Duodenal mucosa (tissue), 2 donors: Measurements from ENCODE around the gene TNRC18.
"Not testable (repeated sequence)": the region's sequence is repeated elsewhere in the genome, so short reads cannot be mapped to it uniquely, and the experiment has no call there.

ENCODE experiments used
- H3K27ac ChIP-seq: one replicate; pipeline ENCODE4 v1.7.0; 2013; ENCODE audit warnings: low read depth, low read length
- H3K27me3 ChIP-seq, 2 donors: one replicate each; pipeline ENCODE4 v1.7.0; 2013; ENCODE audit warnings: low read length in 2 of 2, control low read depth in 1 of 2; ENCODE audit not compliant: insufficient read depth in 2 of 2, control insufficient read depth in 1 of 2
- H3K36me3 ChIP-seq, 2 donors: one replicate each; pipeline ENCODE4 v1.7.0; 2013; ENCODE audit warnings: low read length in 2 of 2, control low read depth in 1 of 2; ENCODE audit not compliant: insufficient read depth in 2 of 2, control insufficient read depth in 1 of 2
- H3K4me1 ChIP-seq, 2 donors: one replicate each; pipeline ENCODE4 v1.7.0; 2013; ENCODE audit warnings: low read length in 2 of 2, control low read depth in 1 of 2; ENCODE audit not compliant: insufficient read depth in 2 of 2, control insufficient read depth in 1 of 2
- H3K4me3 ChIP-seq, 2 donors: one replicate each; pipeline ENCODE4 v1.7.0; 2013; ENCODE audit warnings: low read length in 2 of 2, low read depth in 1 of 2
- H3K9ac ChIP-seq, 2 donors: one replicate each; pipeline ENCODE4 v1.7.0; 2013; ENCODE audit warnings: low read length in 2 of 2, low read depth in 1 of 2
- H3K9me3 ChIP-seq, 2 donors: one replicate each; pipeline ENCODE4 v1.7.0; 2013; ENCODE audit warnings: low read length in 2 of 2, control low read depth in 1 of 2; ENCODE audit not compliant: control insufficient read depth in 1 of 2

The TNRC18 gene

DNA sequence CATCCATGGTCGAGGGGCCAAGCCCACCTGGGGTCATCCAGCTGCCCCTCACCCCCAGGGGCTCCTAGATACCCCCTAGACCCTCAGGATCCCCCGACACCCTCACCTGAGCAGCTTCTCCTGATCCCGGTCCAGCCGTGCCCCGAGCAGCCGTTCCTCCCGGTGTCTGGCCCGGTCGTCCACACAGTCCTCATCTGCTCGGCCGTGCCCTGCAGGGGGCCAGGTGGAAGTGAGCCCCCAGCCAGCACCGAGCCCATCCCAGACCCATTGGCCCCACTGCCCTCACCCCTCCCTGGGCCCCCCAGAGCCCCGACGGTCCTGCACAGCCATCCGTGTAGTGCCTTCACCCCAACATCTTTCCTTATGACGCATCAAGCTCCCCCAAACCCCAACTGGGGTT lies 45.8 kb downstream of the TNRC18 start:
- no peaks in the 10 kb centered on the region for H3K27me3 ChIP-seq
- peaks cover 20 to 46% of the 10 kb centered on the region in 2 donors for H3K36me3 ChIP-seq
- H3K9ac ChIP-seq, result no peak overlapping the region
- H3K4me3 ChIP-seq, result no peak overlapping the region
- H3K27ac ChIP-seq, result no peak overlapping the region
- peaks cover 8 to 11% of the 10 kb centered on the region in 2 donors for H3K4me1 ChIP-seq
- H3K9me3 ChIP-seq, result no peaks in the 10 kb centered on the region

DNA sequence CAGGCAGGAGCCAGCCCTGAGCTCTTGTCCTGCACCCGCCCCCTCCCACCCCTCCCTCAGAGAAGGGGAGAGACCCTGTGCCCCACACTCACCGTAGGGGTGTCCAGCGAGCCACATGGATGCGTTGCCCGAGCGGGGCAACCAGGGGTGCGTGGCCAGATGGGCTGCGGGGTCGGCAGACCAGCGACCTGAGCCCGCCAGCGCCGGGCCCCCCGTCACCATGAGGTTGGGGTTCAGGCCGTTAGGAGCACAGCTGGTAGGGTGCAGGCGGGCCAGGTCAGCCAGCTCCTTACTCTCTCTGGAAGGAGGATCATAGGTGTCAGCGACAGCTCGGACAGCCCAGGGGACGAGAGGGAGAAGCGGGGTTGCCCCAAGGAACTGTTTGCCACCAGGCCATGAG lies 46.4 kb downstream of the TNRC18 start:
- no peak overlapping the region for H3K27ac ChIP-seq
- no peak overlapping the region for H3K4me3 ChIP-seq
- no peak overlapping the region for H3K9ac ChIP-seq
- peaks cover 7 to 8% of the 10 kb centered on the region in 2 donors for H3K4me1 ChIP-seq
- no peaks in the 10 kb centered on the region for H3K27me3 ChIP-seq
- H3K9me3 ChIP-seq, result no peaks in the 10 kb centered on the region
- peaks cover 20 to 50% of the 10 kb centered on the region in 2 donors for H3K36me3 ChIP-seq

- no peaks in the 10 kb centered on the region for H3K27me3 ChIP-seq
- H3K4me3 ChIP-seq, result no peak overlapping the region
- H3K36me3 ChIP-seq, result peaks cover 24 to 60% of the 10 kb centered on the region in 2 donors
- no peaks in the 10 kb centered on the region for H3K9me3 ChIP-seq
- no peaks in the 10 kb centered on the region for H3K4me1 ChIP-seq
- H3K27ac ChIP-seq, result no peak overlapping the region
- H3K9ac ChIP-seq, result no peak overlapping the region
These were observed 47.7 kb downstream of the TNRC18 start for GRCh38 chr7:5375925-5376324.

GRCh38 chr7:5374464-5374863 lies 49.2 kb downstream of the TNRC18 start:
- H3K36me3 ChIP-seq, result peaks cover 25 to 73% of the 10 kb centered on the region in 2 donors
- H3K9me3 ChIP-seq, result no peaks in the 10 kb centered on the region
- H3K4me3 ChIP-seq, result no peak overlapping the region
- H3K9ac ChIP-seq, result no peak overlapping the region
- no peak overlapping the region for H3K27ac ChIP-seq
- no peaks in the 10 kb centered on the region for H3K27me3 ChIP-seq
- no peaks in the 10 kb centered on the region for H3K4me1 ChIP-seq

- Histone ChIP-seq H3K4me3 (no peak overlapping the region), H3K27me3 (no peaks in the 10 kb centered on the region), H3K4me1 (no peaks in the 10 kb centered on the region), H3K9me3 (no peaks in the 10 kb centered on the region), H3K9ac (no peak overlapping the region), H3K27ac (no peak overlapping the region), H3K36me3 (peaks cover 28 to 81% of the 10 kb centered on the region in 2 donors)
These were observed 50.3 kb downstream of the TNRC18 start for GRCh38 chr7:5373300-5373699.

DNA sequence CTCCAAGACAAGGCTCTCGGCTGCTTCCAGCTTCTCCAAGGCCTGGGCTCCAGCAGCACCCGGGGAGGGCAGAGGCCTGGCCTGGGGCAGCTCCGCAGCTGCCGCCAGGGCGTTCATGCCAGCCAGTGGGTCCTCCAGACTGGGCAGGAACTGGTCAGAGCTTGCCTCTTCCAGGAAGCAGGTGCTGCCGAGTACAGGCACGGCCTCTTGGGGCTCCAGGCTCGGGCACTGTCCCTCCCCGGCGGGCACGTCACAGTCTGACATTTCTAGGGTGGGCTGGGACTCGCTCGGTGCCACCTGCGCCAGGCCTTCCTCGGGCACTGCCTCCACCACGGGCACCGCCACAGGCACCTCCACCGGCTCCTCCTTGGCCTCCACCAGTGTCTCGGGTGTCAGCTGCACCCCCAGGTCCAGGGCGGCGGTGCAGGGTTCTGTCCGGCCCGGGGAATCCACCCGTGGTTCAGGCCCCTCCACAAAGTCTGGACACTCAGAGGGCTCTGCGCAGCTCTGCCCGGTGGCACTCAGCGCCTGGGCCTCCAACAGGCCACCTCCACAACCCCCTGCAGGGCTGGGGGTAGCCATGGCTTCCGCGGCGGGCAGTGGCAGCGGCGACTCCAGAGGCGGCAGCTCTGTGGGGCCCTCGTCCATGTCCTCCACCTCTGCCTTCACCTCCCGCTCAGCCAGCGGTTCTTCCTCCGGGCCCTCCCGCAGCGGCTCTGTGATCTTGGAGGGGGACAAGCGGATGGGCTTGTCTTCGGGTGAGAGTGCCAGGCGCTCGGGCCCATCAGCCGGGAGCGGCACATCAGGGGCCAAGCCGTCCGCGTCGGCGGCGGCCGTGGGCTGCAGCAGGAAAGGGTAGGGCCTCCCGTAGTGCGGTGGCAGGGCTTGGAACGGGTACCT lies 52.9 kb downstream of the TNRC18 start:
- no peaks in the 10 kb centered on the region for H3K27me3 ChIP-seq
- H3K9ac ChIP-seq, result no peak overlapping the region
- no peaks in the 10 kb centered on the region for H3K9me3 ChIP-seq
- no peaks in the 10 kb centered on the region for H3K4me1 ChIP-seq
- H3K4me3 ChIP-seq, result no peak overlapping the region
- no peak overlapping the region for H3K27ac ChIP-seq
- peaks cover 21 to 65% of the 10 kb centered on the region in 2 donors for H3K36me3 ChIP-seq

GRCh38 chr7:5367661-5368060 lies 56.0 kb downstream of the TNRC18 start:
- no peak overlapping the region for H3K4me3 ChIP-seq
- no peaks in the 10 kb centered on the region for H3K27me3 ChIP-seq
- H3K9me3 ChIP-seq, result no peaks in the 10 kb centered on the region
- peaks cover 15 to 55% of the 10 kb centered on the region in 2 donors for H3K36me3 ChIP-seq
- H3K9ac ChIP-seq, result no peak overlapping the region
- no peaks in the 10 kb centered on the region for H3K4me1 ChIP-seq
- no peak overlapping the region for H3K27ac ChIP-seq

- H3K9me3 ChIP-seq, H3K27ac ChIP-seq, H3K27me3 ChIP-seq, H3K4me3 ChIP-seq, H3K4me1 ChIP-seq, H3K9ac ChIP-seq: not testable (repeated sequence)
- peaks cover 20 to 56% of the 10 kb centered on the region in 2 donors for H3K36me3 ChIP-seq
These were observed 57.5 kb downstream of the TNRC18 start for GRCh38 chr7:5365976-5366625.

GRCh38 chr7:5363729-5364128 lies 59.9 kb downstream of the TNRC18 start:
- Histone ChIP-seq H3K9ac (no peak overlapping the region), H3K27ac (no peak overlapping the region), H3K4me3 (no peak overlapping the region), H3K4me1 (no peaks in the 10 kb centered on the region), H3K27me3 (no peaks in the 10 kb centered on the region), H3K9me3 (no peaks in the 10 kb centered on the region), H3K36me3 (peaks cover 35 to 57% of the 10 kb centered on the region in 2 donors)

- Histone ChIP-seq H3K9me3 (no peaks in the 10 kb centered on the region), H3K36me3 (peaks cover 47 to 68% of the 10 kb centered on the region in 2 donors), H3K4me1 (no peaks in the 10 kb centered on the region), H3K9ac (no peak overlapping the region), H3K4me3 (no peak overlapping the region), H3K27ac (no peak overlapping the region), H3K27me3 (no peaks in the 10 kb centered on the region)
These were observed 61.2 kb downstream of the TNRC18 start for GRCh38 chr7:5362466-5362865.
